GM18502 (cell line): ENCODE data around the gene PAPPA.

ENCODE experiments used
- ATAC-seq: cut with Tn5 transposase; IDR thresholded peaks from one replicate; pipeline ENCODE4 v1.9.1; 2021; ENCODE audit warnings: mild to moderate bottlenecking; ENCODE audit not compliant: unreplicated experiment, poor library complexity

Gene PAPPA

GRCh38 chr9:116212986-116213692, 59.5 kb downstream of the PAPPA start:
- no peak for ATAC-seq

GRCh38 chr9:116213693-116214047, 60.1 kb downstream of the PAPPA start:
- no peak for ATAC-seq

GRCh38 chr9:116218399-116218798, 64.8 kb downstream of the PAPPA start:
- ATAC-seq: no peak

- ATAC-seq: no peak
Observed at GRCh38 chr9:116219686-116220085, 66.1 kb downstream of the PAPPA start.

GRCh38 chr9:116223926-116224325, 70.3 kb downstream of the PAPPA start:
- no peak for ATAC-seq

GRCh38 chr9:116230051-116230632, 76.6 kb downstream of the PAPPA start:
- ATAC-seq: no peak

GRCh38 chr9:116232424-116233159, 79.0 kb downstream of the PAPPA start:
- no peak for ATAC-seq

GRCh38 chr9:116233160-116233530, 79.6 kb downstream of the PAPPA start:
- no peak for ATAC-seq

- no peak for ATAC-seq
Observed at GRCh38 chr9:116234081-116234480, 80.5 kb downstream of the PAPPA start.

- ATAC-seq: no peak
Observed at GRCh38 chr9:116236979-116237378, 83.4 kb downstream of the PAPPA start.

- no peak for ATAC-seq
Observed at GRCh38 chr9:116237456-116237855, 83.9 kb downstream of the PAPPA start.

- ATAC-seq: no peak
Observed at GRCh38 chr9:116238225-116238624, 84.6 kb downstream of the PAPPA start.

GRCh38 chr9:116238776-116239340, 85.3 kb downstream of the PAPPA start:
- ATAC-seq: no peak

GRCh38 chr9:116243708-116244107, 90.1 kb downstream of the PAPPA start:
- no peak for ATAC-seq

- ATAC-seq: no peak
Observed at GRCh38 chr9:116247284-116247683, 93.7 kb downstream of the PAPPA start.

- no peak for ATAC-seq
Observed at GRCh38 chr9:116247791-116248374, 94.3 kb downstream of the PAPPA start.

GRCh38 chr9:116250891-116251290, 97.3 kb downstream of the PAPPA start:
- ATAC-seq: no peak

GRCh38 chr9:116251366-116251765, 97.8 kb downstream of the PAPPA start:
- no peak for ATAC-seq

- ATAC-seq: no peak
Observed at GRCh38 chr9:116260531-116260930, 106.9 kb downstream of the PAPPA start.

- ATAC-seq: no peak
Observed at GRCh38 chr9:116262448-116262847, 108.9 kb downstream of the PAPPA start.

GRCh38 chr9:116264361-116264760, 110.8 kb downstream of the PAPPA start:
- ATAC-seq: no peak
